ENCODE measurements around the gene BACE2.
"Not testable (repeated sequence)": the region's sequence is repeated elsewhere in the genome, so short reads cannot be mapped to it uniquely, and the experiment has no call there.

Gene BACE2

DNA sequence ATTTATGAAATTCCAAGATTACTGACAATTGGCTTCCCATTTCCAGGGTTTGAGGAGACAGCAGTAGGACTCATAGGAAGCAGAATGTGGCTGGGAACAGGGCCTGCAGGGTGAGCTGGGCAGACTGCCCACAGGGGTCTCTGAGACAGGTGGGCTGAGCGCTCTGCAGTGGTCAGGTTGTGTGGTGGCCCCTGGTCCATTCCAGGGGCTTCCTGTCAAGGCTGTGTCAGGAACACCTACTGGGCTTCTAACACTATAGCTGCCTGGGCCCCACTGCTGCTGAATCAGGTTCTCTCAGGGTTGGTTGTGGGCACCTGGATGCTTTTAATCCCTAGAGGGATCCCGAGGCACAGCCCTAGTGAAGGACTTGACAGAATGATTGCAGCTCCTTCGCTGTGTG, 72.1 kb downstream of the BACE2 start:
- DNase-seq (ENCODE audit: low read depth in 3 of 3) = no peak

DNA sequence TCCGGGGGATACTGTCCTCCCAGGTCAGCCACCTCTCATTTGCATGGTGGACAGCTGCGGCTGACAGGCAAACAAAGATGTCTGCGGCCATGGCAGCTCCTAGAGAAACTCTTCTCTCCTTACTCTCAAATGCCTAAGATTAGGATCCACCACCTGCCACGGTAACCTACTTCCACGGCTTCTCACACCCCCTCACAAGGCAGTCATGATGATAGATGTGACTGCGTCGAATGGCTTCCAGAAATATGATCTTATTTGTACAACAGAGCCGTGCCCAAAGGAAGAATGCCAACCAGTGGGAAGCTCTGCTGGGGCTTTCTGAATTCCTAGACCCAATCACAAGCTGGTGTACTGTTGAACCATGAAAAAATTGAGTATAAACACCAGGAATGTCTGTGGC, 73.4 kb downstream of the BACE2 start:
- no peak for DNase-seq (ENCODE audit: low read depth in 3 of 3)

DNA sequence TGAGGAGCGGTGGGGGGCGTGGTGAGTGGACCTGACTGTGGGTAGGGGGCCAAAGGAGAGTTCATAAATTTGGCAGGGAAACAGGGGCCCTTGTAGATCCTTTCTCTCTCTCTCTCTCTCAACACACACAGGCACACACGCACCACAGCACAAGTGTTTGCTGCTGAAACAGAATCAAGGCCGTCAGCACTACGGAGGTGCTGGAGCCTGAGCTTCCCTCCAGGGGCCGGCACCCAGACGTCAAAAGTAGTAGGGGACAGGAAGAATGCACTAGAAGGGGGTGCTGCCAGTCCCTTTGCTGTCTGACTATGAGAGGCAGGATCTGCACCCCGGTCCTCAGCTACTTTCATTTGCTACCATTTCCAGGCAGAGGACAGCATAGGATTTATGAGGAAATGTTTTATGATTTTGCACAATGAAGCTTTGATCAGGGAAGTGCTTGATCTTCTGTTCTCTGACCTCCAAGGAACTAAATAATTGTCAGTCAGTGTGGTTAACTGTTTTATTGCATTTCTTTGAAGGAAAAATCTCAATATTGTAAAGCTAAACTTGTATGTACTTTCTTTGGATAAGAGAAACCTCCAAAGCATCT, 74.4 kb downstream of the BACE2 start:
- no peak for DNase-seq (ENCODE audit: low read depth in 3 of 3)

DNA sequence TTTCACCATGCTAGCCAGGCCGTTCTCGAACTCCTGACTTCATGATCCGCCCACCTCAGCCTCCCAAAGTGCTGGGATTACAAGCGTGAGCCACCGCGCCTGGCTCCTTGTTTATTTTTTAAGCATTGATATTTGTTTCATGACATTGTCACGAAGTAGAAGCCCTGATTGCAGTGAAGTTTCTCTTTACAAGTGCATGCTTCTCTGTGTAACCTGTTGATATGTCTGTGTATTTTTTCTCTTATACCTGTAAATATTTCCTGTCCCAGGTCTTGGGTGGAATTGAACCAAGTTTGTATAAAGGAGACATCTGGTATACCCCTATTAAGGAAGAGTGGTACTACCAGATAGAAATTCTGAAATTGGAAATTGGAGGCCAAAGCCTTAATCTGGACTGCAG, 75.1 kb downstream of the BACE2 start:
- no peak for DNase-seq (ENCODE audit: low read depth in 3 of 3)

DNA sequence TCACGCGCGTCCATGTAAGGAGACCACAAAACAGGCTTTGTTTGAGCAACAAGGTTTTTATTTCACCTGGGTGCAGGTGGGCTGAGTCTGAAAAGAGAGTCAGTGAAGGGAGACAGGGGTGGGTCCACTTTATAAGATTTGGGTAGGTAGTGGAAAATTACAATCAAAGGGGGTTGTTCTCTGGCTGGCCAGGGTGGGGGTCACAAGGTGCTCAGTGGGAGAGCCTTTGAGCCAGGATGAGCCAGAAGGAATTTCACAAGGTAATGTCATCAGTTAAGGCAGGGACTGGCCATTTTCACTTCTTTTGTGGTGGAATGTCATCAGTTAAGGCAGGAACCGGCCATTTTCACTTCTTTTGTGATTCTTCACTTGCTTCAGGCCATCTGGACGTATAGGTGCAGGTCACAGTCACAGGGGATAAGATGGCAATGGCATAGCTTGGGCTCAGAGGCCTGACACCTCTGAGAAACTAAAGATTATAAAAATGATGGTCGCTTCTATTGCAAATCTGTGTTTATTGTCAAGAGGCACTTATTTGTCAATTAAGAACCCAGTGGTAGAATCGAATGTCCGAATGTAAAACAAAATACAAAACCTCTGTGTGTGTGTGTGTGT, 76.4 kb downstream of the BACE2 start:
- DNase-seq (ENCODE audit: low read depth in 3 of 3) = not testable (repeated sequence)

DNA sequence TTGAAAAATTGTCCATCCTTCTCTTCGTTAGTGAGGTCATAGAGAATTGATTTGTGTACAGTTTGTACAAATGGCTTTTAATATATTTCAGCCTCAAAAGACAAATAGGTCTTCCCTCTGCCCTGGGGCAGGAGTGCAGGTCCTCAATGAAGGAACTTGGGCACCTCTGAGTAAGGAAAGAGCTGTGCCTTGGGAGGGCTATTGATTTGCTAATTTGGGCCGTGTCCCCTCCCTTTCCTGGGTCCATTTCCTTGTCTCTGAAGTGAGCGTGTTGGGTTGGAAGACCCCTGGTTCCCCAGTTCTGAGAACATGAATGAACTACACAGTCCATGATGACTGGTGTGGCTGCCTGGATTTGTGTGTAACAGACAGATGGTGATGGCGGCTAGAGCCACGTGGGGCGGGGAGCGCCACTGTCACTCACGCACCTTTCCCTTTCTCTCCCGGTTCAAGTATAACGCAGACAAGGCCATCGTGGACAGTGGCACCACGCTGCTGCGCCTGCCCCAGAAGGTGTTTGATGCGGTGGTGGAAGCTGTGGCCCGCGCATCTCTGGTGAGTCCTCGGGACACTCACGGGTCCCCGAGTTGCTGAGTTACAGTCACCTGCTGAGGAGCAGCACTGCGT, 77.7 kb downstream of the BACE2 start:
- no peak for DNase-seq (ENCODE audit: low read depth in 3 of 3)

DNA sequence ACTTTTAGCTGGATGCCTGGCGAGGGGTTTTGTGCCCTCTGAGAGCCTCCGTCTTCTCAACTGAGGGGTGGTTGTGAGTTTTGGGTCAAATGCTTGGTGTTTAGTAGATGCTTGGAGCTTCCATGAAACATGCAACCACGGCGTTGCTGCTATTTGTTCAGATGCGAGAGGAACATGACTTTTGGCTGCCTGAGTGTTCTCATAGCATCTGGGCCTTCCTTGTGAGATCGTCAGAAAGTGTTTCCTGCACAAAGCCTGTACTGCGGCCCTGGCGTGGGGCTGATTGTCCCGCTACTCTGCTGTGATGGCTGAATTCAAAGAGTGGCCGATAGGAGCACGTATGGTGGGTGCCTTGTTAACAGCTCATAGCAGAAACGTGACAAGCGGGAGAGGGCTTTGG, 78.8 kb downstream of the BACE2 start:
- no peak for DNase-seq (ENCODE audit: low read depth in 3 of 3)

DNA sequence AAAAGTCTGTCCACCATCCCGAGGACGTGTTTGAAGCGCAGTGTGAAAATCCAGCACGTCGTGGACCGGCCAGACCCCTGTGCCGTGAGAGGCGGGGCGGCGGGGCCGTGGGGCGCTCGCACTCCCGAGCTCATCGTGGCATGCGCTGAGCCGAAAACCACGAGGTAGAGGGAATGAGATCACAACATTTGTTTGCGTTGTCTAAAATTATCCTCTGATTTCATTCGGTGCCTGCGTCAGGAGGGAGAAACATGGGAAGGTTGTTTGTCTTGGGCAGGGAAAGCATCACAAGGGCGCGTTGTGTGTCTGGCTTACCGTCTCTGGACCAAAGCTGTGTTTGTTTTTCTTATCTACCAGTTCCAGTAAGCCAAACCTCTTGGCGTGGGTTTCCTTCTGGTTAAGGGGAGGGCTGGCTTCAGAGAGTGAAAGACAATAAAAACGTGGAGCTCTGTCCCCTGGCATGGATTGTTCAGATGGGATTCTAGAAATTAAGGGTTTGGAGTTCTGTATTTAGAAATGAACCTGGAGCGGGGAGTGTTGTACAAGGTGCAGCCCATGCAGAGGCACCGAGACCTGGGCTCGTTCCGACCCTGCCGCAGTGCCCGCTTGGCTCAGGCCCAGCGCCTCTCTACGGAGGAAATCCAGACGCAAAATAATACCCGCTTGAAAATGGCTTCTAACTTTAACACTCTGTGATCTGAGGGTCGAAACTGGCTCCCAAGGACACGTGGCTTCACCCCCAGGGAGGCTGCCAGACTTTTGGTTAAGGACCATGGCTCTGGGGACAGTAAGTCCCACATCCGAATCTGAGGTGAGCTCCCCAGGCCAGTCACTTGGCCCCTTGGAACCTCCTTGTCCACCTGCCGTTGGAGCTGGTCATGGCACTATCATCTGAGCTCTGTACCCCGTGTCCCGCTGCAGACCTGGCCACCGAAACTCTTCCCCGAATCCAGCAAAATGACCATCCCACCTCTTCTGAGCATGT, 79.9 kb downstream of the BACE2 start:
- no peak for DNase-seq (ENCODE audit: low read depth in 3 of 3)

DNA sequence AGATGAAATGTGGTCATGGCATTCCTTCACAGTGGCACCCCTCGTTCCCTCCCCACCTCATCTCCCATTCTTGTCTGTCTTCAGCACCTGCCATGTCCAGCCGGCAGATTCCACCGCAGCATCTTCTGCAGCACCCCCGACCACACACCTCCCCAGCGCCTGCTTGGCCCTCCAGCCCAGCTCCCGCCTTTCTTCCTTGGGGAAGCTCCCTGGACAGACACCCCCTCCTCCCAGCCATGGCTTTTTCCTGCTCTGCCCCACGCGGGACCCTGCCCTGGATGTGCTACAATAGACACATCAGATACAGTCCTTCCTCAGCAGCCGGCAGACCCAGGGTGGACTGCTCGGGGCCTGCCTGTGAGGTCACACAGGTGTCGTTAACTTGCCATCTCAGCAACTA, 81.5 kb downstream of the BACE2 start:
- DNase-seq (ENCODE audit: low read depth in 3 of 3) = no peak

DNA sequence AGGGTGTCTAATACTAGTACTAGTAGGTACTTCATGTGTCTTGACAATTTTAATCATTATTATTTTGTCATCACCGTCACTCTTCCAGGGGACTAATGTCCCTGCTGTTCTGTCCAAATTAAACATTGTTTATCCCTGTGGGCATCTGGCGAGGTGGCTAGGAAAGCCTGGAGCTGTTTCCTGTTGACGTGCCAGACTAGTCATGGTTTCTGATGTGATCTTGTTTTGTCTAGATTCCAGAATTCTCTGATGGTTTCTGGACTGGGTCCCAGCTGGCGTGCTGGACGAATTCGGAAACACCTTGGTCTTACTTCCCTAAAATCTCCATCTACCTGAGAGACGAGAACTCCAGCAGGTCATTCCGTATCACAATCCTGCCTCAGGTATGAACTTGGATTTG, 82.6 kb downstream of the BACE2 start:
- no peak for DNase-seq (ENCODE audit: low read depth in 3 of 3)

DNA sequence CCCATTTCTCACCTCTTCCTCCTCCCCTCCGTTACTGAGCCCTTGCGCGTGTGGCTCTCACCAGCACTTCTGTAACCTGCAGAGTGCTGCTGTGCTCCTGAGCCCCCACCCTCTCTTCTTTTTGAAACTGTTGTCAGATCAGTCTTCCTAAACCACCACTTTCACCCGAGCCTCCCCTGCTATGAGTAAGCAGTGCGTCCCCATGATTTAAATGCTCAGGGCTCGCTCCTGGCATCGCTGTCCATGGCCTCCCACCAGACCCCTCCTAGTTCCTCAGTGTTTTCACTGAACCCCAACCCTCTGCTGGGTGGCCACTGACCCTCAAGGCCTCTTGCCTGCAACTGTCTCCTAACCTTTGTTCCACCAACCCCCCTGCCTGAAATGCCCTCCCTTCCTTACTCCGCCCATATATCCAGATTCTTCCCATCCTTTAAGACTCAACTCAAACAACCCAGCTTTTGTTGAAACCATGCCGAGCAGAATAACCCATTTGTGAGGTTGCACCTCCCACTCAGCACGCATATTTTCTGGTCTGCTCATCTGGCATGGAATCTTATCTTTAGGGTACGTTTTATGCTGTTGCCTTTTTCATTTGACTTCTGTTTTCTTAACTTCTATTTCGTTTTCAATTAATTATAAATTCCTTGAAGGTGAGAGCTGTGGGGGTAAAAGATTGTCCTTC, 84.1 kb downstream of the BACE2 start:
- DNase-seq (ENCODE audit: low read depth in 3 of 3) = no peak

DNA sequence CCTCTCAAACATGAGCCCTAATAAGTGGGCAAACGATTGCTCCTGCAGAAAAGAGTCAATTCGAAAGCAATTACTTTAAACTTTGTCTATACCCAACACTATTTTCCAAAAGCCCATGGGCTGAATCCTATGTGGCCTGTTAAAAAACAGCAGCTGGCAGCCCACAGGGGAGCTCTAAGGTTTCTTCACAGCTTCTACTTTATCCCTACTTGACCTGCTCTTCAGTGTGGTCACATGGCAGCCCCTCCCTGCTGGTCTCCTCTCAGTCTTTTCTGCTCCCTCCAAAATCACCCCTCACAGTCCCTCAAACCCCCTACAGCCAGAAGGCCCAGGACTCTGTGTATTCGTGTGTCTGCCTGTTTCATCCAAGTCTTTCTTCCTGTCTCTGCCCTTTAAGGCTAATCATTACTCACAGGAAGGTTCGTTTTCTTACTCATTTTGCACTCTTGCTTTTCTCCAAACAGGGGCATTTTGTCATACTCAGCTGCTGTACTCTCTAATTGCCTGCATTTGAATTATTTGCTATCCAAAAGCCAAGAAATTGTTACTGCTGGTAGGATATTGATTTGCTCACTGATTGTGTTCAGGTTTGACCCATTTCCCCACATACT, 86.2 kb downstream of the BACE2 start:
- no peak for DNase-seq (ENCODE audit: low read depth in 3 of 3)

DNA sequence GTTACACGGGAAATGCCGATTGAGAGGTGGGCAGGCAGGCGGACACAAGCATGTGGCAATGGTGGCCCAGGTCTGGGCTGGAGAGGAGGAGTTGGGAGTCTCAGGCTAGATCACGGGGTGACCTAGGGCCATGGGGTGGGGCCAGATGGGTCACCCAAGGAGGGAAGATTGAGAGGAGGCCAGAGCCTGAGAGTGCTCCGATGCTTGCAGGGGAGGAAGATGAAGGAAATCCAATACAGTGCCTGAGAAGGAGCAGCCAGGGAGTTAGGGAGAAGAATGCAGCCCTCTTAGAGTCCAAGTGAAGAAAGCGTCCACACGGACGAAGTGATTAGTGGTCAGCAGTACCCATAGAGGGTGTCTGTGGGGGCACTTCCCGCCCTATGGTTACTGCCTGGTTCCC, 87.2 kb downstream of the BACE2 start:
- no peak for DNase-seq (ENCODE audit: low read depth in 3 of 3)

DNA sequence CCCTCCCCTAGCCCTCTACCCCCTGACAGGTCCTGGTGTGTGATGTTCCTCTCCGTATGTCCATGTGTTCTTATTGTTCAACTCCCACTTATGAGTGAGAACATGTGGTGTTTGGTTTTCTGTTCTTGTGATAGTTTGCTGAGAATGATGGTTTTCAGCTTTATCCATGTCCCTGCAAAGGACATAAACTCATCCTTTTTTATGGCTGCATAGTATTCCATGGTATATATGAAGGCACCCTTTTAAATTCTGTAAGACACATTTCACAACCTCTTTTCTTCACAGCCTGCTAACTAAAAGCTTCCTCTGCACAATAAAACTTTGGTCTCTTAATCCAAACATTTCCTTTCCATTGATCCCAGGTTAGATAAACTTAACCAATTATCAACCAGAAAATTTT, 88.3 kb downstream of the BACE2 start:
- DNase-seq (ENCODE audit: low read depth in 3 of 3) = not testable (repeated sequence)

DNA sequence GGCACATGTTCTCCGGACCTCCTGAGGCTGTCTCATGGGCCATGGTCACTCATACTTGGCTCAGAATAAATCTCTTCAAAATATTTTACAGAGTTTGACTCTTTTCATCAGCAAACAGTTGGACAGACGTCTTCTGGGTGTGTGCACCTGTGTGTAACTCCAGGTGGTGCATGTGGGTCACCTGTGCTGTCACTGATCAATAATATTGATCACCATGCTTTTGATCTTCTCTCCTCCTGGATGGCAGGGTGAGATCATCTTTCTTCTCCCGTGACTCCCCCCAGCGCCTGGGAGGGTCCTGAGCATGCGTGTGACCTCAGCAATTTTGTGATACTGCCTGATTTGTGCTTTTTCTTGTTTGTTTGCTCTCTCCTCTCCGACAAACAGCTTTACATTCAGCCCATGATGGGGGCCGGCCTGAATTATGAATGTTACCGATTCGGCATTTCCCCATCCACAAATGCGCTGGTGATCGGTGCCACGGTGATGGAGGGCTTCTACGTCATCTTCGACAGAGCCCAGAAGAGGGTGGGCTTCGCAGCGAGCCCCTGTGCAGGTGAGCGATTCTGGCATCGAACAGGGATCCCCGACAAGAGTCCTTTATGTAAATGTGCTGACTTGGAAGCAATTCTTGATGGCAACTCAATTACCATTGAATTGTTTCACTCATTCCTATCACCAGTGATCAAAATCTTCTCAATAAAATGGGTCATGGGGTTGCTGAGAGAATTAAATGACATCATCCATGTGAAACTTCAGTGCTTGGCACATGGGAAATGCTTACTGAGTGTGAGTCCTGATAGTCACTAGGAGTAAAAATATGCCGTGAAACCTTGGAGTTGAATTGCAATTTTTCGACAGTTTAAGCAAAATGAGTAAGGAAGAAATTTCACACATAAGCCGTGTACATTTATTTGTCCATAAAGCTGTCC, 89.1 kb downstream of the BACE2 start:
- no peak for DNase-seq (ENCODE audit: low read depth in 3 of 3)

DNA sequence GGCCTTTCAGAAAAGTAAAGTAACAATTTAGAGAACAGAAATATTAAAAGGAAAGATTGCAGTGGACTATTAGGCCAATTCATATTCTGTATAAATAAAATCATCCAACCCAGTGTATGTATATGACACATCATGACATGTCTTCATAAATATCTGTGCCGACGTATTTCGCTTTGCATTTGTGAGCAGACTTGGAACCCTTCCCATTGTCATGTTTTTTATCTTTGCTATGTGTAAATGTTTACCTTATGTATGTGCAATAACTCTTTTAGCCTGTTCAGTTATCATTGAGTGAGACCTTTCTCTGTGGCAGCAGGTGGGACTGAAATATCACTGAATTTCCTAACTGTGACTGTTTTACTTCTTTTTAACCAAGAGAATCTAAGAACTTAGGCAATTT, 90.7 kb downstream of the BACE2 start:
- no peak for DNase-seq (ENCODE audit: low read depth in 3 of 3)

DNA sequence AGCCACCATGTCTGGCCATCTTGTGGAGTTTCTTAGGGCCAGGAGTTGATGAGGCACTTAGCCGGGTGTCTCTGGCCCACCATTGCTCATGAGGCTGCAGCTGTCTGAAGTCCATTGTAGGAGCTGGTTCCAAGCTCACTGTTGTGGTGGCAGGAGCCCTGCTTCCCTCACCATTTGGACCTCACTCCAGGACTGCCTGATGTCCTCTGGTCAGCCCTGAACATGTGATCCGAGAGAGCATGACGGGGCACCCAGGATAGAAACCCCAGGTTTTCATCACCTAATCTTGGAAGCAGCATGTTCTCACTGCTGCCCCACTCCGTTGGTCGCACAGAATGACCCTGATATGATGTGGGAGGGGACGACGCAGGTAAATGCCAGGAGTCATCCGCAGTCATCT, 92.5 kb downstream of the BACE2 start:
- no peak for DNase-seq (ENCODE audit: low read depth in 3 of 3)

DNA sequence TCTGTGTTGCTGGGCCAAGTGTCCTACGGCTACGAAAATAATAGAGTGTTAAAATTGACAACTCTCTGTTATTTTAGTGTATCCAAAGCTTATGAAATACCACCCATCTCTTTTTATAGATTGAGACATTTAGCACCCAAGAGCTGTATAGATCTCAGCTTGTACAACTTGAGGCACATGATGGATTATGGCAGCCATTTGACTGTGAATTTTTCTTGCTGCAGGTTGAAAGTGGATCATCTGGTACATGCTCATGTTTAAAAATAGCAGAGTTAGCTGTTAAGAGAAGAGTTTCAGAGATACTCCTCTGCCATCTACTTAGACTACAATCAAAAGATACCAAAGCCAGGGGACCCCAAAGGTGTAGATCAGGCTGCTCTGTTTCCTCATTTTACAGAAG, 99.4 kb downstream of the BACE2 start:
- no peak for DNase-seq (ENCODE audit: low read depth in 3 of 3)

DNA sequence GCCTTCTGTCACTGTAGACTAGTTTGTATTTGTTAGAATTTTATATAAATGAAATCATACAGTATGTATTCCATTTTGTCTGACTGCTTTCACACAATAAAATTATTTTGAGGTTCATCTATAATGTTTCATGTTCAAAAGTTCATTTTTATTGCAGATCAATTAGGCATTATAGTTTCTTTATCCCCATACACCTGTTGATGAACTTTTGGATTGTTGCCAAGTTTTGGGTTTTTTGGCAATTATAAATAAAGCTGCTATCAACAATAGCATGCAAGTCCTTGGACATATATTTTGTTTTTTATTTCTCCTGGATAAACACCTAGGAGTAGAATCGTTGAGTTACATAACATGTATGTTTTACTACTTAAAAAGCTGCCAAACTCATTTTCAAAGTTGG, 101.6 kb downstream of the BACE2 start:
- DNase-seq (ENCODE audit: low read depth in 3 of 3) = no peak

DNA sequence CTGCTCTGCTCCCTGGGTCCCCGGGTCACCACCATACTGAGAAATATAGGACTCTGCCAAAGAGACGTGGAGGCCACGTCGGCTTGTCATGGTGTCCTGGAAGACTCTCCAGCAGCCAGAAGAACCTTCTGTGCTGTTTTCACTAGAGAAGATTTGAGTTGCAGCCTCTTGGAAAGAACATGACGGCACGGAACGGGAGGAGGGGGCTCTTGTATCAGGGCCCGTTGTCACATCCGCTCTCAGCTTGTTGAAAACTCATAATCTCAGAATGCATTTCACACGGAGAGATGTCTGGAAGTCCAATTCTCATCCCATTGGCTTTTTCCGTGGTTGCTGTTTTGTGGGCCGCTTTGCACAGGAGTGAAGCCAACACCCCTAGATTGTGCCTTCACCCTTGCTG, 109.2 kb downstream of the BACE2 start:
- no peak for DNase-seq (ENCODE audit: low read depth in 3 of 3)

Measured in stimulated activated CD4-positive, alpha-beta T cell treated with anti-CD3 and anti-CD28 coated beads, TNF-alpha, amount 100 ng/mL, for 48 hours (primary cell).